NCI-H1048 (cell line): ENCODE data around the gene EAF1.
"Not testable (repeated sequence)": the region's sequence is repeated elsewhere in the genome, so short reads cannot be mapped to it uniquely, and the experiment has no call there.

Experiments used
- DNase-seq: peaks from one replicate; lab custom pipeline; 2025; lab: John Stamatoyannopoulos, UW

Gene EAF1

DNA sequence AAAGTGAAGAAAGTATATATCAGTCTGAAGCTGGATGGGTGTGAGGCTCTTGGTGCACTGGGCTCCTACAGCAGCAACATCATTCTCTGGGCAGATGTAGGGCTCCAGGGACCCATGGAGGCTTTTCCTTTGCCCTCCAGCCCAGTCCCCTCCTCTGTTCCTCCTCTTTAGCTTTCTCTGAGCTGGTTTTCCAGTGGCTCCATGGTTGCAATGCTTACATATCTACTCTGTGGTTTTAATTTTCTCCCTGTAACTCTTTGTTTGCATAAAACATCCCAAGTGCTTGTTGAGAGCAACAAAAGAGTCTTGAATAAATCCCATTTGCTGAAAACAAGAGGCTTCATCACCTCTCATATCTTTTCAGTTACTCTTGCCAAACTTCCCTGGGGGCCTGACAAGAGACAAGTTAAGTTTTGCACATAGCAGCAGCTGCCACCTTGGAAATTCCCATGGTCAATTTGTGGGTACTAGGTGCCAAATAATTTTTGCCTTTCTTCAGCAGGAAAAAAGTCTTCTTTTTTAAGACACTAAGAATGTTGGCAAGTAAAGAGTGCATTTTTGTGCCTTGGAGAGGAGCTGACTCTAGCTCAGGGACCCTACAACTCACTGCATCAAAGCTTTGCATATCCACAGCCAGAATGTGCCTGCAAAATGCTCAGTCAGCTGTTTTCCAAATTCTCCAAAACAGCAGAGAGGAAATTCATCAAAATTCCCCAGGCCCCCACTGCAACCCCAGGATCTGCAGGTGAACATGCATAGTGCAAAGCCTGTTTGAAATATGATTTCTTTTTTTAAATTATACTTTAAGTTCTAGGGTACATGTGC, 52.2 kb downstream of the EAF1 start:
- no peak for DNase-seq

DNA sequence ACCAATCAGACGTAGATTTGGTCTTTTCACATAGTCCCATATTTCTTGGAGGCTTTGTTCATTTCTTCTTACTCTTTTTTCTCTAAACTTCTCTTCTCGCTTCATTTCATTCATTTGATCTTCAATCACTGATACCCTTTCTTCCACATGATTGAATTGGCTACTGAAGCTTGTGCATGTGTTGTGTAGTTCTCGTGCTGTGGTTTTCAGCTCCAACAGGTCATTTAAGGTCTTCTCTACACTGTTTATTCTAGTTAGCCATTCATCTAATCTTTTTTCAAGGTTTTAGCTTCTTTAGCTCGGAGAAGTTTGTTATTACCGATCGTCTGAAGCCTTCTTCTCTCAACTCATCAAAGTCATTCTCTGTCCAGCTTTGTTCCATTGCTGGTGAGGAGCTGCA, 57.2 kb downstream of the EAF1 start:
- DNase-seq = not testable (repeated sequence)

DNA sequence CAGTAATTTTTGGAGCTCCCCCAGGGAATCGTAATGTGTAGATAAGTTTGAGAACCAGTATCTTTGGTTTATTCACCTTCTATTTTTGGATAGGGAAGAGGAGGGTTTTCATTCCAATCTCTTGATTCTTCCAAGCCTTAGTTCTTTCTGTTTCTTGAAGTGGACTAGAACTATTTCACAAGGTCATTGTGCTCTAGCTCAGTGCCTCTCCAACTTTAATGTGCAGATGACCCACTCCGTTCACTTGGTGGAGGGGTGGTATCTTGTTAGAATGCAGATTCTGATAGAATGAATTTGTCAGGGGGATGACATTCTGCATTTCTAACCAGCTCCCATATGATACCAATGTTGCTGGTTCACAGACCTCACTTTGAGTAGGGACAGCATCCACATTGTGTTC, 58.6 kb downstream of the EAF1 start:
- no peak for DNase-seq

DNA sequence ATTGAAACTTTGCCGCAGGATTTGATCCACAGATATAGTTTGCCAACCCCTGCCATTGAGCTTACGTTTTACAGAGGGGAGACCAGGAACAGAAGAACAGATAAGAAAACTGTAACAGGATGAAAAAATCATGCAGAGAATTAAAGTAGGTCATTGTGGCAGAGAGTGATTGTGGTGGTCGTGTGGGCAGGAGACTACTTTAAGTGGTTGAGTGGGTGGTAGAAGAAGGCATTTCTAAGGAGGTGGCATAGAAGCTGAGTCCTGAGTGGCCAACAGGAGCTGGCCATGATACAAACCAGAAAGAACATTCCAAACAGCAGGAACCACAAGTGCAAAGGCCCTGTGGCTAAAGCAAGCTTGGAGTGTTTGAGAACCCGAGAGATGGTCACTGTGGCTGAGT, 59.6 kb downstream of the EAF1 start:
- DNase-seq = no peak

DNA sequence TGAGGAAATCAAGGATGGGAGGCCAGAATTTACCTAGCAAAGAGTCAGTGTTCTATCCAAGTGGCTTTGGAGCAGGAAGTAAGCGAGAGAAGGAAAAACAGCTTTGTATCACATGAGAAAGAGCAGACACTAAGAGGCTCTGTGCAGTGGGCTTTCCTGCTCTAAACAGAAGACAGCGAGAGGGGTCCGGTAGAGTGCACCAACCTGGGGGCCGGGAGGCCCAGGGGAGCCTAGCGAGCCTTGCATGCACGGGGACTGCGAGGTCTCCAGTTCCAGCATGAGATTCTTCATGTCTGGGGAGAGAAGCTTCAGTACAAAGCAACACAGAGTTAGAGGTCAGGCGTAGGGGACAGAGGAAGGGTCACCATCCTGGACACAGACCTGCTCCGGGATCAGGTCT, 60.6 kb downstream of the EAF1 start:
- DNase-seq = no peak

DNA sequence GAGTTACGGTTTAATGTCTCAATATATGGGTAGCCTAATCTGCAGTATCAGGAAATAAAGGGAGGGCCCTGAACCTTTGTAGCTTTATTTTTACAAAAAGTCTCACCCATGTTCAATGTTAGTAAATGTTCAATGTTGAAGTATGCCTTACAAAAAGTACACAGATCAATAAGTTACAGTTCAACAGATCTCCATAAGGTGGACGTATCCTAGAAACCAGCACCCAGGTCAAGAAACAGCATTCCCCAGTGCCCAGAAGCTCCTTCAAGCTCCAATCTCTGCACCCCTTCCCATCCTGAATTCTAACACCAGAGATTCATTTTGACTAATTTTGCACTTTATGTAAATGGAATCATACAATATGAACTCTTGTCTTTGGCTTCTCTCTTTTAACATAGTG, 62.8 kb downstream of the EAF1 start:
- DNase-seq = no peak

DNA sequence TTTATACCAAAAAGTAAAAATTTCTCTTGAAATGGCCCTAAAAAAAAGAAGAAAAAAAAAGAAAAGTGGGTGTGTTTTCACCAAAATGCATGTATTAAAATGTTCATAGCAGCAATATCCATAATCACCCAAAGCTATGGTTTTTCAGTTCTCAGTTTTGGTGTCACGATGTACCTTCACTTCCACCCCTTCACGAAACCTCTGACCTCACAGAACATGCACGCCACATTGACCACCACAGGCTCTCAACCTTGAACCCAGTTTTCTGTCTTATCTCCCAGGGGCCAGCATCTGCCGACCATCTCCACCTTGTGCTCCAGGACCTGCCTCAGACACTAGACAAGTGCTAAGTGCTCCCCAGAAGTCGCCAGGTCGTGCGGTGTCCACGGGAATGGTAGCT, 63.7 kb downstream of the EAF1 start:
- no peak for DNase-seq
